Fibroblast of skin of right biceps (primary cell): ENCODE results near the gene S100A3.
"Not testable (repeated sequence)": the region's sequence is repeated elsewhere in the genome, so short reads cannot be mapped to it uniquely, and the experiment has no call there.

Source experiments
- DNase-seq: peaks from one replicate; pipeline ENCODE4 v3.0.0-alpha.2; 2013

S100A3 gene

GRCh38 chr1:153568367-153569099, 19.5 kb upstream of the S100A3 start:
- peak; percentile 87 for DNase-seq

- DNase-seq = peak; percentile 35
Measured at GRCh38 chr1:153567621-153568366, 18.7 kb upstream of the S100A3 start.

GRCh38 chr1:153566414-153567371, 17.6 kb upstream of the S100A3 start:
- DNase-seq = peak; percentile 99

GRCh38 chr1:153565529-153566374, 16.7 kb upstream of the S100A3 start, which contains the start of gene S100A2:
Gene S100A2, minus strand, starts transcription at chr1:153565844. Its CDS starts 1,967 bp downstream, at chr1:153563877.
- peak; percentile 94 for DNase-seq

- no peak for DNase-seq
Measured at GRCh38 chr1:153563991-153564390, 14.9 kb upstream of the S100A3 start.

GRCh38 chr1:153563483-153563901, 14.4 kb upstream of the S100A3 start:
- DNase-seq = no peak

GRCh38 chr1:153562021-153562420, 13.0 kb upstream of the S100A3 start:
- DNase-seq = not testable (repeated sequence)

GRCh38 chr1:153561466-153561985, 12.5 kb upstream of the S100A3 start:
- DNase-seq = no peak

GRCh38 chr1:153560771-153561465, 11.9 kb upstream of the S100A3 start:
- DNase-seq = no peak

- DNase-seq = no peak
Measured at GRCh38 chr1:153560241-153560640, 11.2 kb upstream of the S100A3 start.

- DNase-seq = no peak
Measured at GRCh38 chr1:153557877-153558276, 8.8 kb upstream of the S100A3 start.

- no peak for DNase-seq
Measured at GRCh38 chr1:153556348-153556747, 7.3 kb upstream of the S100A3 start.

GRCh38 chr1:153553830-153554541, 4.9 kb upstream of the S100A3 start:
- peak; percentile 17 for DNase-seq

GRCh38 chr1:153553096-153553495, 4.0 kb upstream of the S100A3 start:
- DNase-seq = no peak

GRCh38 chr1:153552335-153552734, 3.3 kb upstream of the S100A3 start:
- no peak for DNase-seq

- DNase-seq = no peak
Measured at GRCh38 chr1:153550827-153551500, 1.9 kb upstream of the S100A3 start.

GRCh38 chr1:153550398-153550758, 1.3 kb upstream of the S100A3 start:
- no peak for DNase-seq

- DNase-seq = no peak
Measured at GRCh38 chr1:153549741-153550397, 811 bp upstream of the S100A3 start.
